ENCODE data around the gene ADAMTS14. TPM values are rescaled to one million over a fixed set of nuclear protein-coding genes. Genes with fewer than 3 reads are reported as not detected.

The ADAMTS14 gene
- total RNA-seq, 1 experiment from 2014 or later = 0.45 TPM

DNA sequence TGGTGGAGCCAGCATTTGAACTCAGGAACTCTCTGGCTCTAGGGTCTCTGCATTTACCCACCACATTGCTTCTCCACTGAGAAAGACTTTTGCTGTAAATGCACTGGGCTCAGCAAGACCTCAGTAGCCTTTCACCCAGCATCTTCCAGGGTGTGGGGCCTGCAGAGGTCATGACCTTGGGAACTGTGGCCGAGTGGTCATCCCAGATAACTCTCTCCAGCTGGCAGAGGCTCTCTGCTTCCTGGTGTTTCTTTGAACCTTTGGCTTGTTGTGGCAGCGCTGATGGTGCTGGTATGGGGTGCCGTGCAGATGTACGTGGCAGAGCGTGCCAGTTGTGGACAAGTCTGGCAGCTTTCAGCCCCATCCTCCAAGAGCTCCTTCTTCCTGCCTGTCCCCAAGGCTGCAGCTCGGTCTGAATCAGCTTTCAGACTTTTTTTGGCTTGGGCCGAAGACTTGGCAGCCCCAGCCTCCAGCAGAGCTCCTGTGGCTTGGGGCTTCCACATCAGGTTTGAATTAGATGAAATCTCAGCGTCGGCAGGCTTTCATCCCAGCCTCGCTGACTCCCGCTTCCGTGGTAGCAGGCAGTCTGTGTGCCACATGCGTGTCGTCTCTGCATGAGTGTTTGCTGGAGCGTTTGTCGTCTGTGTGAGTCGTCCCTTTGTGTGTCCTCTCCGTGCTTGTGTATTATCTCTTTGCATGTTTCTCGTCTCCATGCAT, 21.5 kb downstream of the ADAMTS14 start:
- DNase-seq (ENCODE audit: low spot score) = no peak

DNA sequence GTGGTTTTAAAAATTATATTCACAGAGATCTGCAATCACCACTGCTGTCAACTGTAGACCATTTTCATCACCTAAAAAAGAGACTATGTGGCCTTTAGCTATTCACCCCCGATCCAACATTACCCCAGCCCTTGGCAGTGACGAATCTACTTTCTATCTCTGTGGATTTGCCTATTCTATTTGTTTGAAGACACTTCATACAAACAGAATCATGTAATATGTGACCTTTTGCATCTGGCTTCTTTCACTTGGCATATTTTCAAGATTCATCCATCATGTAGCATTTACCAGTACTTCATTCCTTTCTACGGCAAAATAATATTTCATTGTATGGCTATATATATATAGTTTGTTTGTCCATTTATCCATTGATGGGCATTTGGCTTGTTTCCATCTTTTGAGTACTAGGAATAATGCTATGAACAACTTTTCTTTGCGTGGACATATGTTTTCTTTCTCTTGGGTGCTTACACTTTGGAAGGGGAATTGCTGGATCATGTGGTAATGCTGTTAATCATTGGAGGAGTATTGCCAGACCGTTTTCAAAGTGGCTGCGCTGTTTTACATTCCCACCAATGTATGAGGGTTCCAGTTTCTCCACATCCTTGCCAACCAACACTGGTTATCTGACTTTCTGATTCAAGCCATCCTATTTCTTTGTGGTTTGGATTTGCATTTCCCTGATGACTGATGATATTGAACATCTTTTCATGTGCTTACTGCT, 22.3 kb downstream of the ADAMTS14 start:
- DNase-seq (ENCODE audit: low spot score) = no peak

DNA sequence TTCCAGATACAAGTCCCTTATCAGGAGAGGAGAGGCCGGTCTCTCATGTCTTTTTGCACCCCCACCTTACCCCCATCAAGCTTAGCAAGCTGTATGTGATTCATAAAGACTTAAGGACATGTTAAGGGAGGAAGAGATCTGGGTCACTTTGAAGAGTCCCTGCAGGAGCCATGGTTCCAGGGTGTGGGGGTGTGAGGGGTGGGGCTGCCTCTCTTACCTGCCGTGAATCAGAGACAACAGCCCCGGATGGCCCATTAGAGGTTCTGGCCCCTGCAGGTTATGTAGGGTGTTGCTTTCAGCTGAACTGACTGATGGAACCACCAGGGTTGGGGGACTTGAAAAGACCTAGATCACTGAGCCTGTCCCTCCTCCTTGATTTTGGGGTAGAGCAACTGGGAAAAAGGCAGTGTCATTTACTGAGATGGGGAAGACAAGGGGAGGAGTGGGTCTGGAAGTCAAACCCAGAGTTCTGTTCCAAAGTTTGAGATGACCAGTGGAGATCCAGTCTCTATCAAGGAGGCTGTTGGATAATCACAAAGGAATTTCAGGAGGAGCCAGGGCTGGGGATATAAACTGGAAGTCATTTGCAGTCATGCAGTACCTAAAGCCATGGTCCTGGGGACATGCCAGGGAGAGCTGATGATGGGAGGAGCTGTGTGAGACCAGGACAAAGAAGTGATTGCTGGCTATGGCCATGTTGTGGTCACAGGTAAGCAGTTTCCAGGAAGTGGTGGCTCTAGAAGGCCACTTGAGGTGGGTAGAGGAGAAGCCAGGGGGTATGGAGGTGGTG, 23.1 kb downstream of the ADAMTS14 start:
- DNase-seq (ENCODE audit: low spot score) = no peak

DNA sequence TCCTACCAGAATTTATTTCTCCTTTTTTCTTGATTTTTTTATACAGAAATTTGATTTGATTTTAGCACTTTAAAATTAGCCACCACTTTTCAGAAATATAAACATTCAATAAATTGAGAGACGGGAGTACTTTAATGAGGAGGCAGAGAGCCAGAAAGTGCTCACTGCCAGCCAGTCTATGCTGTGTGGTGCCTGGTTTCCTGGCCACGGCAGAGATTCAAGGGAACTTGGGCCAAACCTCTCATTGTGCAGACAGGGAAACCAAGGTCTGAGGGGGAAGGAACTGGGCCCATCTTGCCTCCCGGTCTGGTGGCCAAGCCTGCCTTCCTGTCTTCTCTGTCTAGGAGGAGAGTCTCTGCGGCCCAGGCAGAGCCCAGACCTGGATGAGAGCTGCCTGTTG, 25.9 kb downstream of the ADAMTS14 start:
- DNase-seq (ENCODE audit: low spot score) = no peak

DNA sequence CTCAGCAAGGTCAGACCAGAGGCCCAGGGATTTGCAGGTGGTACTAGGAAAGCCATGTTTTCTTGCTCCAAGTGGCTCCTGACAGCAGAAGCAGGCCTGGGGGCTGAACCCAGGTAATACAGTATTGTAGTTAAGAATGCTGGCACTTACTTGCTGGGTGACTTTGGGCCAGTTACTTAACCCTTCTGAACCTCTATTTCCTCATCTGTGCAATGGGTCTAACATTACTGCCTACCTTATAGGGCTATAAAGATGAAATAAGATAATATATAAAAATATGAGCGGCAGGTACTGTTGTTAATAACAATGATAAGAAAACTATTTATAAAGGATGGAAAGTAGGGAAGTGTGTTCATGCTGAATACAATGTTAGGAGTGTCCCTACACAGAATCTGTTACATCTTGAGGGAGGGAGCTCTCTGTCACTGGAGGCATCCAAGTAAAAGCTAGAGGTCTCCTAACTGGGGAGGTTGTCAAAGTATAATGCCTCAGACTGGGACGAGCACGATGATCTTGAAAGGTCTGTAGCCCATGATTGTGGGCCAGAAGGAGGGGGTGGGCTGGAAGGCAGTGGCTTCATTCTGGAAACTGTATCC, 26.9 kb downstream of the ADAMTS14 start:
- DNase-seq (ENCODE audit: low spot score) = no peak

DNA sequence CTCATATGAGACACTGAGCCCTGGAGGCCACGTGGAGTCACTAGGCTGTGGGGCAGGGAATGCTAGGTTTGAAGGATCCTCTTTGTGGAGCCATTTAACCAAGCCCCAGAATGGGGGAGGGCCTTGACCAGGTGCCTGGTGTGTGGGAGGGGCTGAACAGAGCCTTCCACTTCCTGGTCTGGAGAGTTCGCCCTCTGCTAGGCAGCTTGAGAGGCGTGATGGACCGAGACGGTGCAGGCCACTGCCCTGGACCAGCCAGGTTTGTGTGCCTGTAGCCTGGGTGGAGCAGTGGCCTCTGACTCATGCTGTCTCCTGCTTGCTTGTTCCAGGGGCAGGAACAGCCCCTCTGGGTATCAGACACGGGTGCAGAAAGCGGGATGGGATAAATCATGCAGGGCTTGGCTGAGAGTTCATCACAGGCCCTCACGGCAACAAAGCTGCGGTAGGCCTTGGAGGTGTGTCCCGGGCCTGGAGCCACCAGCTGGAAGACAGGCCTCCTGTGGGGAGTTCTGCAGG, 27.4 kb downstream of the ADAMTS14 start:
- peak; percentile 16 for DNase-seq (ENCODE audit: low spot score)

DNA sequence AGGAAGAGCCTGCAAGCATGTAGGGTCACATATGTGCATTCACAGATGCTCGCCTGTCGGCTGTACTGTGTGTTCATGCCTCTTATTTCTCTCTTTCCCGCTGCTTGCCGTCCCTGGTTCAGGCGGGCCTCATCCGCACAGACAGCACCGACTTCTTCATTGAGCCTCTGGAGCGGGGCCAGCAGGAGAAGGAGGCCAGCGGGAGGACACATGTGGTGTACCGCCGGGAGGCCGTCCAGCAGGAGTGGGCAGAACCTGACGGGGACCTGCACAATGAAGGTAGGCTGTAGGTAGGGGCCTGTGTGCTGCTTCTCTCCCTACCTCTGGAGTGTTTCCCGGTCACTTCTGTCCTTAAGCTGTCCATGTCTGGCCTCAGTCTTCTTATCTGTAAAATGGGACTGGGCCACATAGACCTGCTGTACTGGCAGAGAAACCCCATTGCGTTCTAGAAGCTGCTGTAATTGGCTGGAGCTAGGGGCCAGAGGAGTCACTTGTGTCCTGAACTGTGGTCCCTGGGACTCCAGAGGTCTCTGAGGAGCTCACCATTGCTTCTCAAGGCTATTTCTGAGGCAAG, 30.0 kb downstream of the ADAMTS14 start:
- no peak for DNase-seq (ENCODE audit: low spot score)

DNA sequence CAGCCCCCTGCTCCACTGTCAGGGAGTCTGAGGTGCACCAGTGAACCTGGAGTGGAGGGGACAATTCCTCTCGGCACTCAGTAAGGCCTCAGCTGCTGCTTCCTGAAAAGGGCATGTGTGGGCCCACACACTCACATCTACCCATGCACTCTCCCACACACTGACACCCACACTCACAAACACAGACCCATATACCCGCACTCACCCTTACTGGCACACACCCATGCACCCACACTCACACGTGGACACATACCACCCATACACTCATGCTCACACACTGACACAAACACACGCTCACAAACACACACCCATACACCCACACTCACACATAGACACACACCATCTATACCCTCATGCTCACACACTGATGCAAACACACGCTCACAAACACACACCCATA, 31.9 kb downstream of the ADAMTS14 start:
- DNase-seq (ENCODE audit: low spot score) = no peak

DNA sequence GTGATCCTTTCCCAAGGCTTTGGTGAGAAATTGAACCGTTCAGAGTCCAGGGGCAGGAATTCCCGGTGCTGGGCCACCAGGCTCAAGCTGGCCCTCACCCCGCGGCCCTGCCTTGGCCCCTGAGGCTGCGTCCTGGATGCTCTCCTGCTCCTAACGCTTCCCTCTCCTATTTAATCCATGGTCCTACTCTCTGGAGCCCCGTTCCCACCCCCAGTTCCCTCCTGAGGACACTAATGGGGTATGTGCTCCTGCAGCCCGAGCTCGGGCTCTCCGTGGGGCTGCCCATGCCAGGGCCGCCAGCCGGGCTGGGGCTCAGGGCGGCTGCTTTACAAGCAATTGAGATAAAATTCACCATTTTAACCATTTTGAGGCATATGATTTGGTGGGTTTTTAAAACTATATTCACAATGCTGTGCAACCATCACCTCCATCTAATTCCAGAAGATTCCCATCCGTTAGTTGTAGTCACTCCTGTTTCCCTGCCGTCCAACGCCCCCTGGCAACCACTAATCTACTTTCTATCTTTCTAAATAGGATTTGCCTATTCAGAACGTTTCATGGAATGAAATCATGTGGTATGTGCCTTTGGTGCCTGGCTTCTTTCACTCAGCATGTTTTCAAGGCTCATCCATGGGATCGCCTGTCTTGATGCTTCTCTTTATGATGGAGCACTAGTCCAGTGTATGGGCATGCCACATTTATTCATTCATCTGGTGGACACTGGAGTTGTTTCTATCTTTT, 33.0 kb downstream of the ADAMTS14 start:
- DNase-seq (ENCODE audit: low spot score) = no peak

DNA sequence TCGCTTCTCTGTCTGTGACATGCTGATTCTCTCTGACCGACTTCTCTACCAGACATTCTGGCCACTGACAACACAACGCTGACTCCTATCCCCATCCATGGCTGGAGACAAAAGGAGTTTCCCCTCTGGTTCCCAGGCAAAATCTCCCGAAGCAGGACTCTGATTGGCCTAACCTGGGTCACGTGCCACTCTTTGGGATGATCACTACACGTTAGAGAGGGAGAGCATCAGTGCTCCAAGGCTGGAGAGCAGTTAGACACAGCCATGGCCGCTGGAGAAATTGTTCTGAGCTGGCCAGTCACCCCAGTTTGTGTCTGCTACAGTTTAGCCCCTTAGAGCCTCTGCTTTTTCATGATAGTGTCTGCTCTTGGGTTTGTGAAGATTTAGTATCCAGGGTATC, 38.9 kb downstream of the ADAMTS14 start:
- no peak for DNase-seq (ENCODE audit: low spot score)

DNA sequence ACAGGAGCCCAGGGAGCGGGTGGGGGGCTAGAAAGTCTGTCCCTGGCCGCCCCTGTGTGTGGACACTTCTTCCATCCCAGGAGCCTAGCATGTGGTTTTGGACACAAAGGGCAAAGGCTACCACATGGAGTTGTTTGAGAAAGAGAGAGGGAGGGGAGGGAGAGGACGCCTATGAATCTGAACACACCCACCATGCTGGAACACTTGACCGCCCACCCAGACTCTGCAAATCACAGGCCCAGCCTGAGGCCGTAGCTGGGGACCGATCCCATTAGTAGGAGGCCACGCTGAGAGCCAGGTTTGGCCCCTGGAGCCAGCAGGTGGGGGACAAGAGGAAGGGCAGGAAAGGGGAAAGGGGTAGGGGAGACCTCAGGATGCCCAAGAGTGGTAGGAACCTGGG, 39.6 kb downstream of the ADAMTS14 start:
- no peak for DNase-seq (ENCODE audit: low spot score)

DNA sequence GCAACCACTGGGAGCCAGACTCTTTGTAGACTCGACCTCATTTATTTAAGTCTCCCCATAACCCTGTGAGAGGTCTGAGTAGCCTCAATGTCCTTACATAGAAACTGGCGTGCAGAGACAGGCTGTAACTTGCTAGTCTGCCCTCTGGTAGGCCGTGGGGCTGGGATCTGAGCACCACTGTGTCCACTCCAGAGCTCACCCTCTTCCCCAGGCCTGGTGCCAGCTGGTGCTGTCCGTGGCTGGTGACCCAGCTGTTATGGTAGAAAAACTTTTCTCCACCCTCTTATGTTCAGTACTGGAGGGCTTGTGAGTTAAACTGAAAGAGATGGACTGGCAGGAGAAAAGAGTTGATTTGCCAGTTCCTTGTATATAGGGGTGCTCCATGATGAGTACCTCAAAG, 41.9 kb downstream of the ADAMTS14 start:
- DNase-seq (ENCODE audit: low spot score) = no peak

DNA sequence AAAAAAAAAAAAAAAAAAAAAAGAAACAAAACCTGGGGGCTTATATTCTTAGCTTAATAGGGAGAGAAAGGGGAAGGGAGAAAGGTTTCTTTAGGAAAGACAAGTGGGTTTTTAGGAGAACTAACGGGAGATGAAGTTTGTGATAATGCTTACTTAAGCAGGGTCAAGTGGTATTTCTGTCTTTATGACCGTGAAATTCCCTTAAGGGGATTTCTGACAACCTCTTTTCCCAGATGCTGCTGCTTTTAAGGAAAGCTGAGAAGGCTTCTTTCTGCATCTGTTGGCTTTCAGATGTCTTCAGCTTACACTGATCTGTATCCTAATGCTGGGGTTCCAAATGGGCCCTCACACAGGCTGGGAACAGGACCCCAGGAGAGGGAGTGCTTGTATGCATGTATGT, 42.6 kb downstream of the ADAMTS14 start:
- no peak for DNase-seq (ENCODE audit: low spot score)

DNA sequence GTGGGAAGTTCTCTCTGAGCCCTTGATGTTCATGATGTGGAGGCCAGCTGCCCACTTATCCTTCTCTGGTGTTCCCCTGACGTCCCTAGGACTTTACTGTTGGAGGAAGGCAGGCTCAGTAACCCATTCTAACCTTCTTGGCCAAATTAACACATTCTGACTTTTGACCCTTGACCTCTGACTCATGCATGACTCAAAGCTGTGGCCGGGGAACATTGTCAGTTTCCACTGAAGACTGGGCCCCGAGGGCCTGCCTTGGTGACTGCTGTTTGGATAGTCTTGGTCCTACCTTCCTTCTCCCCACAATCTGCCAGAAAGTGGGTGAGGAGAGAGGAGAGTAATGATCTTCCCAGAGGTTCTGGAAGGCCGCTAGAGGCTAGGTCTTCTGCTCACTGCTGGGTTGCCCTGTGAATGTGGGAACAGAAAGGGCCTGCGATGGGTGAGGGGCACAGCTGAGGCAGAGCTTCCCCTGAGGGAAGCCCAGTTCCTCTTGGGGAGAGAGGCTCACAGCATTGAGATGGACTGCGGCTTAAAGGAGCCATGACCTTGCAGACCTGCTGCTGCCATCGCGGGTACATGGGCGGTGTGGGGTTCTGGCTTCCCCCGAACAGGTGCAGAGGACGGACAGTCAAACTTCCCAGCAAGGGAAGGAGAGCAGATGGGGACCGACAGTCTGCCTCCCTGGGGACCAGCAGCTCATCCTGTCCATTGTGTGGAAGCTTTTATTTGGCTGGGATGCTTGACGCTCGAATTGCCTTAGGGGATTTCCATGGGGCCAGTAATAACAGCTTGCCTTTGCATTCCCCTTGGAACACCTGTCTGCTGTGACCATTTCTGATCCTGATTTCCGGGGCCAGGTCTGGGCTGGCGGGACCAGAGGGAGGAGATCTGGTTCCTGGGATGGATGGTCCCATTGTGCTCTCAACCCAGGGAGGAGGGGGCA, 43.8 kb downstream of the ADAMTS14 start:
- no peak for DNase-seq (ENCODE audit: low spot score)

DNA sequence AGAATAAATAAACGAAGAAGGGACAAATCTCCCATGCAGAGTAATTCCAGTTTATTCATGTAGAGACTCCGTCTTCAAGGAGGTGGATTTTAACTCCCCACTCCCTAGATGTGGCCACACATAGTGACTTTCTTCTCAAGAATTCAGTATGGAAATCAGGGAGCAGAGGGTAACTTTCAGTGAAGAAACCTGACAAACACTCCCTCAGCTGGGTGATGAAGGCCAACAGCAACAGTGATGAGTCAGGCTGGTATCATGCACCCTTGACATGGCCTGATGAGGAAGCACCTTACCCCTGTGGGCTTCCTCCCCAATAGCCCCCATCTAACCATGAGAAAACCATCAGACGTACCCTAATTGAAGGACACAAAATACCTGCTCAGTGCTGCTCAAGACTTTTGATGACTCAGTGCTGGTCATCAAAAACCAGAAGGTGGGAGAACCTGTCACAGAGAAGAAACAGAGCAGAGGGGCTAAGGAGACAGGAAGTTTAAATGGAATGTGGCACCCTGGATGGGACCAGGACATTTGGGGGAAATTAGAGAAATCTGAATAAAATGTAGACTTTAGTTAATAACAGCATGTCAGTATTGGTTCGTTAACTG, 50.6 kb downstream of the ADAMTS14 start:
- DNase-seq (ENCODE audit: low spot score) = no peak

DNA sequence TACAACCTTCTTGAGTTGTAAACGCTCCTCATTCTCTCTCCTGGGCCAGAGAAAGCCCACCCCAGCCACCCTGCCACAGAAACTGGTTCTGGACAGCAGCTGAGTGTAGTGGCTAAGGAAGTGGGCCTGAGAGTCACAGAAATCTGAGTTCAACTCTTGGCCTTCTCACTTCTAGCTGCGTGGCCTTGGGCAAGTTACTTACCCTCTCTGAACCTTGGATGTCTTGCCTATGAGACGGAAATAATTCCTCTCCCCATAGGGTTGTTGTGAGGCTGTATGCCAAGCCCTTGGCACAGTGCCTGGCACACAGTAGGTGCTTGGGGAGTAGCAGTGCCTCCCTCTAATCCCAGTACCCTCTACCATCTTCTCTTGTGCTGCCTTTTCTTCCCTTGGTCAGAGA, 51.5 kb downstream of the ADAMTS14 start:
- no peak for DNase-seq (ENCODE audit: low spot score)

DNA sequence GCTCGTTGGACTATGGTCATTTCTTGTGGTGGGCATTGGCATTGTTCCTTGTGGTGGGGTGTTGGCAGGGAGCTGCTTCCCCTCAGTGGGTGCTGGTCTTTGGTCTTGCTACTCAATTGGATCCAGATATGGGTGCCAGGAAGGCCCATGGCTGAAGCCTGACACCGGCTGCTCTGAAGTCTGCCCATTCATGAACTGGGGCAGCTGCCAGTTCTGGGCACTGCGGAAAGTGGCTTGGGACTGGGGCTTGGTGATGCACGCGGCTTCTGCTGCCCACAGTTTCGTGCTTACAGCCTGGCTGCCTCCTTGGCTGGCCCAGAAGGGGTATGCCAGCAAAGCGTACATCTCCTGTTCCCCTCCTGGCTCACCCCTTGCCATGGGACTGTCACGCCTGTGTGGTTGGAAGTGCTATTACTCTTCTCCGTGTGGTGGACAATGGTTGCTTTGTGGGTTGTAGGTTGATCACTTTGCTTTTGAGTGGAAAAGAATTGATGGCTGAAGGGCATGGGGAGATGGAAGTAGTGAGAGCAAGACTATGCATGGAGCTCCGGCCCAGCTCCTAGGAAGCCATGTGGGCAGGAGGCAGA, 54.7 kb downstream of the ADAMTS14 start:
- DNase-seq (ENCODE audit: low spot score) = no peak

DNA sequence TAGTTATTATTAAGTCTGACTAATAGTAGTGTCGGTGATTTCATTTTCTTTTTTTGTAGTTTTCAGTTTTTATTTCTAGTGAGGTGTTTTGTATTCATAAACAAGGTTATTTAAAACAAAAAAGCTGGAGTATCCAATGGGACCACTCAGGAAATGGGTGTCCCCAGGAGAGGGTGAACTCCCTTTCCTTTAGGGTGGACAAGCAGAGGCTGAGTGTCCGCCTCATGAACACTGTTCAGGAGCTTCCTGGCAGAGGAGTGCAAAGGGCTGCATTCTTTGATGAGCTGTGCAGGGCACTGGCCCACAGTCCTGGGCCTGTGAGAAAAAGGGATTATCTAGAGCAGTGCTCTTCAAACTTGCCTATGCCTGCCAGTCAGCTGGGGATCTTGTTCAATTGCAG, 56.0 kb downstream of the ADAMTS14 start:
- no peak for DNase-seq (ENCODE audit: low spot score)

DNA sequence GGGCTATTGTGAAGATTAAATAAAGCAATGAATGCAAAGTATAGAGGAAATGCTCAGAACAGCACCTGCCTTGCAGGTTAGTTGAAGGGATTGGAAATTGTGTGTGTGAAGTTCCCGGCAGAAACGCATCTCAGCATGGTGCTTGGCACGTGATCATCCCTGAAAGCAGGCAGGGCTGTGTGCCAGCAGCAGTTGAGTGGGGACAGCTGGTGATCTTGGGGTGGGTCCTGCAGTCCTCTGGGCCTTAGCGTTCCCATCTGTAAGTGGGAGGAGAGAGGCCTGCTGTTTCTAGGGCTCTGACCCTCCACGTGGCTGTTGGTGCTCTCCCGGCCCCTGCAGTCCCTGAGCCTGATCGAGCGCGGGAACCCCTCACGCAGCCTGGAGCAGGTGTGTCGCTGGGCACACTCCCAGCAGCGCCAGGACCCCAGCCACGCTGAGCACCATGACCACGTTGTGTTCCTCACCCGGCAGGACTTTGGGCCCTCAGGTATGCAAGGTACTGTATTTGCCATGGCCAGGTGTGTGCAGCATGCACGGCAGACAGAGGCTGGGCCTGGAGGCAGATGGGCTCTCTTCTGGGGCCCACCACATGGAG, 57.6 kb downstream of the ADAMTS14 start:
- no peak for DNase-seq (ENCODE audit: low spot score)

Measured in H4 (cell line).